Nephron progenitor cell (in vitro differentiated cells): ENCODE data around the gene SYNDIG1.

Source experiments
- DNase-seq: peaks from one replicate; pipeline ENCODE4 v3.0.0; 2021
- H3K27ac Mint-ChIP-seq: 2 replicates; pipeline ENCODE4 v1.8.0; 2021; ENCODE audit warnings: mild to moderate bottlenecking, moderate library complexity, mixed read lengths
- H3K27me3 Mint-ChIP-seq: 2 replicates; pipeline ENCODE4 v1.8.0; 2021; ENCODE audit warnings: mild to moderate bottlenecking, low read depth, mixed read lengths; ENCODE audit not compliant: poor library complexity
- H3K36me3 Mint-ChIP-seq: 2 replicates; pipeline ENCODE4 v1.8.0; 2021; ENCODE audit warnings: low read depth, mixed read lengths
- H3K4me1 Mint-ChIP-seq: 2 replicates; pipeline ENCODE4 v1.8.0; 2021; ENCODE audit warnings: mixed read lengths
- H3K4me3 Mint-ChIP-seq: 2 replicates; pipeline ENCODE4 v1.8.0; 2021; ENCODE audit warnings: mild to moderate bottlenecking, moderate library complexity, mixed read lengths
- H3K9me3 Mint-ChIP-seq: 2 replicates; pipeline ENCODE4 v1.8.0; 2021; ENCODE audit warnings: mild to moderate bottlenecking, moderate library complexity, mixed read lengths
- CTCF ChIP-seq: fragments of 200-600 bp; sonication (generic); IDR thresholded peaks from 2 replicates; pipeline ENCODE4 v1.5.0; 2021; ENCODE audit warnings: antibody characterized with exemption

The SYNDIG1 gene

GRCh38 chr20:24545168-24545567 lies 75.7 kb downstream of the SYNDIG1 start:
- Mint-ChIP-seq H3K27ac (no peak overlapping the region), H3K9me3 (peaks cover 6% of the 10 kb centered on the region), H3K27me3 (no peaks in the 10 kb centered on the region), H3K4me1 (peaks cover 6% of the 10 kb centered on the region), H3K36me3 (no peaks in the 10 kb centered on the region), H3K4me3 (no peak overlapping the region)
- TF ChIP-seq CTCF: no peak
- no peak for DNase-seq

- DNase-seq: no peak
- TF ChIP-seq CTCF: no peak
- H3K27me3 Mint-ChIP-seq: no peaks in the 10 kb centered on the region
- peaks cover 7% of the 10 kb centered on the region for H3K9me3 Mint-ChIP-seq
- H3K27ac Mint-ChIP-seq: no peak overlapping the region
- no peak overlapping the region for H3K4me3 Mint-ChIP-seq
- H3K4me1 Mint-ChIP-seq: peaks cover 6% of the 10 kb centered on the region
- H3K36me3 Mint-ChIP-seq: no peaks in the 10 kb centered on the region
Measured at GRCh38 chr20:24546232-24546892, 76.9 kb downstream of the SYNDIG1 start.

- Mint-ChIP-seq H3K4me3 (no peak overlapping the region), H3K9me3 (peaks cover 18% of the 10 kb centered on the region), H3K4me1 (peaks cover 6% of the 10 kb centered on the region), H3K27me3 (no peaks in the 10 kb centered on the region), H3K36me3 (no peaks in the 10 kb centered on the region), H3K27ac (no peak overlapping the region)
- no peak for DNase-seq
- TF ChIP-seq CTCF: no peak
Measured at GRCh38 chr20:24547967-24548366, 78.5 kb downstream of the SYNDIG1 start.

GRCh38 chr20:24559114-24559732 lies 89.8 kb downstream of the SYNDIG1 start:
- H3K36me3 Mint-ChIP-seq: peaks cover 17% of the 10 kb centered on the region
- H3K9me3 Mint-ChIP-seq: peaks cover 80% of the 10 kb centered on the region

GRCh38 chr20:24560571-24561491 lies 91.4 kb downstream of the SYNDIG1 start:
- H3K4me3 Mint-ChIP-seq: no peak overlapping the region
- peaks cover 17% of the 10 kb centered on the region for H3K36me3 Mint-ChIP-seq
- no peak overlapping the region for H3K27ac Mint-ChIP-seq
- peaks cover 82% of the 10 kb centered on the region for H3K9me3 Mint-ChIP-seq
- DNase-seq: no peak
- TF ChIP-seq CTCF: no peak
- peaks cover 20% of the 10 kb centered on the region for H3K4me1 Mint-ChIP-seq
- peaks cover 12% of the 10 kb centered on the region for H3K27me3 Mint-ChIP-seq

More at GRCh38 chr20:24559114-24559732, 89.8 kb downstream of the SYNDIG1 start:
- DNase-seq: no peak
- peaks cover 12% of the 10 kb centered on the region for H3K4me1 Mint-ChIP-seq
- H3K27ac Mint-ChIP-seq: no peak overlapping the region
- H3K27me3 Mint-ChIP-seq: peaks cover 6% of the 10 kb centered on the region
- no peak for TF ChIP-seq CTCF
- no peak overlapping the region for H3K4me3 Mint-ChIP-seq
